Transverse colon (tissue), 4 donors: ENCODE data around the gene SLC4A2.

Experiments used
- EP300 ChIP-seq: sonication (generic); formaldehyde crosslinking; IDR thresholded peaks from one replicate; pipeline ENCODE4 v1.6.1; 2017; ENCODE audit warnings: antibody characterized with exemption, low read depth
- POLR2A ChIP-seq: fragments of 450-650 bp; IDR thresholded peaks from one replicate; pipeline ENCODE4 v1.6.1; 2016; ENCODE audit warnings: antibody characterized with exemption, mild to moderate bottlenecking, moderate library complexity
- POLR2AphosphoS5 ChIP-seq, 3 donors: sonication (generic); formaldehyde crosslinking; IDR thresholded peaks; one replicate each; pipeline ENCODE4 v1.6.1; 2016; ENCODE audit warnings: antibody characterized with exemption in 3 of 3
- TF ChIP-seq, protein P1 (sequence below), 5 experiments: fragments of 200-600 bp in 3 of 5; fragments of 450-650 bp in 2 of 5; sonication (generic) in 3 of 5; IDR thresholded peaks; 1 replicate in 2 of 5; 2 replicates in 3 of 5; pipeline ENCODE4 v1.5.1; 2016 to 2017; ENCODE audit warnings: antibody characterized with exemption in 5 of 5, inconsistent platforms in 3 of 5, mild to moderate bottlenecking in 2 of 5, moderate library complexity in 1 of 5

DNA sequence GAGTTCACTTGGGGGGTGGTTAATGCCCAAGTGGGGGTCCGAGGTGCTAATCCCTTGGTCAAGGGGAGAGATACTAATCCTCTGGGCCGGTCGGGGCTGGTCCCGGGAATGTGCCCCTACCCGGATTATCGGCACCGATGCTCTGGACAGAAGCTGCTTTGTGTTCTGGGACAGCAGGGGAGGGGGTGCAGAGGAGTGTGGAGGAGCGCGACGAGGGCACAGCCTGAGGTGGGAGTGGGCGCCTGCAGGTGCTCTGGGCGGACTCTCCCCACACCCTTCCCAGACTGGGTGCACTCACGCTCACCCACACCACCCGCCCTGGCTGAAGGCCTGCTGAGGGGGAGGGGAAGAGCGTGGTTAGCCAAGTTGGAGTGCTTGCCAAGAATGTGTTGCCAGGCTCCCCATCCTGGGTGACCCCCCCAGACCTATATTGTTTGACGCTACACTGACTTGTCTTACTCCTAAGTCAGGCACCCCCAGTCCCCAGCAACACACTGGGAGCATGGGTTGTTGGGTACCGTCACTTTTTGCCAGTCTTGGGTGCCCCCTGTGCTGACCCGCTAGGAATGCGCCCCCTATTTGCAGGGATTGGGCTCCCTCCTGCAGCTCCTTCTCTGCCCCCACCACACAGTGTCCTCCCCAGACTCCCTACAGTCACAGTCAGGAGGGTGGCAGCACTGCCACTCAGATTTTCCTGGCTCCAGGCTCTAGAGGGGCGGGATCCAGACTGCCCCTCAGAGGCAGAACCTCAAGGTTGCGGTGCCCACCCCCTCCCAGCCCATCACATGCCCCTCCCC lies 1.2 kb downstream of the SLC4A2 start:
- TF ChIP-seq, protein P1, sequence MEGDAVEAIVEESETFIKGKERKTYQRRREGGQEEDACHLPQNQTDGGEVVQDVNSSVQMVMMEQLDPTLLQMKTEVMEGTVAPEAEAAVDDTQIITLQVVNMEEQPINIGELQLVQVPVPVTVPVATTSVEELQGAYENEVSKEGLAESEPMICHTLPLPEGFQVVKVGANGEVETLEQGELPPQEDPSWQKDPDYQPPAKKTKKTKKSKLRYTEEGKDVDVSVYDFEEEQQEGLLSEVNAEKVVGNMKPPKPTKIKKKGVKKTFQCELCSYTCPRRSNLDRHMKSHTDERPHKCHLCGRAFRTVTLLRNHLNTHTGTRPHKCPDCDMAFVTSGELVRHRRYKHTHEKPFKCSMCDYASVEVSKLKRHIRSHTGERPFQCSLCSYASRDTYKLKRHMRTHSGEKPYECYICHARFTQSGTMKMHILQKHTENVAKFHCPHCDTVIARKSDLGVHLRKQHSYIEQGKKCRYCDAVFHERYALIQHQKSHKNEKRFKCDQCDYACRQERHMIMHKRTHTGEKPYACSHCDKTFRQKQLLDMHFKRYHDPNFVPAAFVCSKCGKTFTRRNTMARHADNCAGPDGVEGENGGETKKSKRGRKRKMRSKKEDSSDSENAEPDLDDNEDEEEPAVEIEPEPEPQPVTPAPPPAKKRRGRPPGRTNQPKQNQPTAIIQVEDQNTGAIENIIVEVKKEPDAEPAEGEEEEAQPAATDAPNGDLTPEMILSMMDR (IDR thresholded peaks at IDR 0.05), result no peak
- no peak for TF ChIP-seq POLR2A
- no peak for TF ChIP-seq EP300
- TF ChIP-seq POLR2AphosphoS5 (IDR thresholded peaks at IDR 0.05), result peak in 1 of 3 donors; percentile 13
